Endothelial cell (in vitro differentiated cells): ENCODE results near the gene ZDHHC1. TPM values are rescaled to one million over a fixed set of nuclear protein-coding genes. Genes with fewer than 3 reads are reported as not detected.

ENCODE experiments used
- DNase-seq: peaks from one replicate; pipeline ENCODE4 v3.0.0; 2021; ENCODE audit warnings: low spot score
- H3K27ac Mint-ChIP-seq: one replicate; pipeline ENCODE4 v1.8.0; 2021; ENCODE audit warnings: mixed read lengths, inconsistent platforms; ENCODE audit not compliant: unreplicated experiment
- H3K27me3 Mint-ChIP-seq: one replicate; pipeline ENCODE4 v1.8.0; 2021; ENCODE audit warnings: mild to moderate bottlenecking, moderate library complexity, mixed read lengths, inconsistent platforms; ENCODE audit not compliant: unreplicated experiment
- H3K36me3 Mint-ChIP-seq: one replicate; pipeline ENCODE4 v1.8.0; 2021; ENCODE audit warnings: mild to moderate bottlenecking, low read depth, mixed read lengths, inconsistent platforms; ENCODE audit not compliant: unreplicated experiment
- H3K4me1 Mint-ChIP-seq: one replicate; pipeline ENCODE4 v1.8.0; 2021; ENCODE audit warnings: mild to moderate bottlenecking, mixed read lengths, inconsistent platforms; ENCODE audit not compliant: unreplicated experiment
- H3K4me3 Mint-ChIP-seq: one replicate; pipeline ENCODE4 v1.8.0; 2021; ENCODE audit warnings: mild to moderate bottlenecking, mixed read lengths, inconsistent platforms; ENCODE audit not compliant: unreplicated experiment
- H3K9me3 Mint-ChIP-seq: one replicate; pipeline ENCODE4 v1.8.0; 2021; ENCODE audit warnings: mixed read lengths, inconsistent platforms; ENCODE audit not compliant: unreplicated experiment
- CTCF ChIP-seq: fragments of 200-600 bp; sonication (generic); IDR thresholded peaks from one replicate; pipeline ENCODE4 v1.5.0; 2021; ENCODE audit warnings: antibody characterized with exemption; ENCODE audit not compliant: unreplicated experiment
- total RNA-seq: library from RNA; stranded (reverse); fragmentation: NEBNext Ultra II Directional; extraction: Animal tissue kit (Norgen Biotek cat#: 25700); gene quantifications from one replicate; pipeline ENCODE4 v1.2.1, GENCODE V29; 2021; ENCODE audit not compliant: unreplicated experiment

ZDHHC1 gene
- total RNA-seq, 1 donor from 2014 or later = 7.2 TPM

- no peaks in the 10 kb centered on the region for H3K9me3 Mint-ChIP-seq
- no peak overlapping the region for H3K27ac Mint-ChIP-seq
- no peak for TF ChIP-seq CTCF
- H3K4me3 Mint-ChIP-seq = no peak overlapping the region
- peaks cover 4% of the 10 kb centered on the region for H3K27me3 Mint-ChIP-seq
- H3K36me3 Mint-ChIP-seq = peaks cover 12% of the 10 kb centered on the region
- DNase-seq = no peak
- H3K4me1 Mint-ChIP-seq = peaks cover 9% of the 10 kb centered on the region
These were observed 4.9 kb downstream of the ZDHHC1 start for GRCh38 chr16:67411339-67411738.

- Mint-ChIP-seq H3K27ac (no peak overlapping the region), H3K27me3 (peaks cover 4% of the 10 kb centered on the region), H3K4me3 (no peak overlapping the region), H3K9me3 (no peaks in the 10 kb centered on the region), H3K36me3 (peaks cover 11% of the 10 kb centered on the region), H3K4me1 (peaks cover 5% of the 10 kb centered on the region)
- DNase-seq = no peak
- no peak for TF ChIP-seq CTCF
These were observed 6.6 kb downstream of the ZDHHC1 start for GRCh38 chr16:67409631-67410030.

- no peaks in the 10 kb centered on the region for H3K9me3 Mint-ChIP-seq
- no peak for DNase-seq
- H3K4me1 Mint-ChIP-seq = peaks cover 11% of the 10 kb centered on the region
- no peak for TF ChIP-seq CTCF
- H3K27ac Mint-ChIP-seq = no peak overlapping the region
- H3K4me3 Mint-ChIP-seq = no peak overlapping the region
- H3K36me3 Mint-ChIP-seq = peaks cover 9% of the 10 kb centered on the region
- peaks cover 6% of the 10 kb centered on the region for H3K27me3 Mint-ChIP-seq
These were observed 8.4 kb downstream of the ZDHHC1 start for GRCh38 chr16:67407788-67408452.

- Mint-ChIP-seq H3K27ac (no peak overlapping the region), H3K36me3 (peaks cover 9% of the 10 kb centered on the region), H3K4me1 (peaks cover 13% of the 10 kb centered on the region), H3K4me3 (no peak overlapping the region), H3K9me3 (no peaks in the 10 kb centered on the region), H3K27me3 (peaks cover 6% of the 10 kb centered on the region)
- DNase-seq = no peak
- no peak for TF ChIP-seq CTCF
These were observed 9.0 kb downstream of the ZDHHC1 start for GRCh38 chr16:67407176-67407787.
